Endodermal cell (in vitro differentiated cells): ENCODE measurements around the gene COL1A1. TPM values are rescaled to one million over a fixed set of nuclear protein-coding genes. Genes with fewer than 3 reads are reported as not detected.

Experiments
- DNase-seq: peaks from one replicate; pipeline ENCODE4 v3.0.0-alpha.2; 2017
- H3K27ac ChIP-seq: 2 replicates; pipeline ENCODE4 v1.5.1; 2013; ENCODE audit warnings: mild to moderate bottlenecking, low read depth, low read length, moderate library complexity
- H3K27me3 ChIP-seq: 2 replicates; pipeline ENCODE4 v1.6.1; 2013; ENCODE audit warnings: mild to moderate bottlenecking, low read length, moderate library complexity; ENCODE audit not compliant: insufficient read depth, control insufficient read depth, poor library complexity, severe bottlenecking
- H3K36me3 ChIP-seq: 2 replicates; pipeline ENCODE4 v1.7.0; 2013; ENCODE audit warnings: mild to moderate bottlenecking, low read length, moderate library complexity; ENCODE audit not compliant: control insufficient read depth, insufficient read depth
- H3K4me1 ChIP-seq: one replicate; pipeline ENCODE4 v1.7.0; 2013; ENCODE audit warnings: low read length; ENCODE audit not compliant: control insufficient read depth, insufficient read depth
- H3K4me3 ChIP-seq: 2 replicates; pipeline ENCODE4 v1.5.1; 2013; ENCODE audit warnings: mild to moderate bottlenecking, low read length, moderate library complexity
- H3K9ac ChIP-seq: 2 replicates; pipeline ENCODE4 v1.6.1; 2013; ENCODE audit warnings: mild to moderate bottlenecking, low read length, moderate library complexity; ENCODE audit not compliant: poor library complexity, severe bottlenecking; ENCODE audit errors: extremely low read depth
- H3K9me3 ChIP-seq: 2 replicates; pipeline ENCODE4 v1.6.1; 2013; ENCODE audit warnings: mild to moderate bottlenecking, low read length, moderate library complexity; ENCODE audit not compliant: control insufficient read depth
- H3K27ac Mint-ChIP-seq: 2 replicates; pipeline ENCODE4 v1.8.0; 2020; ENCODE audit warnings: mixed read lengths
- H3K27me3 Mint-ChIP-seq: 2 replicates; pipeline ENCODE4 v1.8.0; 2021; ENCODE audit warnings: mild to moderate bottlenecking, mixed read lengths; ENCODE audit not compliant: insufficient read depth
- H3K36me3 Mint-ChIP-seq: 2 replicates; pipeline ENCODE4 v1.8.0; 2020; ENCODE audit warnings: low read depth, mixed read lengths
- H3K4me1 Mint-ChIP-seq: 2 replicates; pipeline ENCODE4 v1.8.0; 2020; ENCODE audit warnings: mixed read lengths
- H3K4me3 Mint-ChIP-seq: 2 replicates; pipeline ENCODE4 v1.8.0; 2020; ENCODE audit warnings: mild to moderate bottlenecking, moderate library complexity, mixed read lengths
- H3K9me3 Mint-ChIP-seq: 2 replicates; pipeline ENCODE4 v1.8.0; 2020; ENCODE audit warnings: mild to moderate bottlenecking, mixed read lengths
- WGBS, 2 experiments: methylation state at CpG; one replicate each; pipeline versions ENCODE4 v1.1.5 to v1.1.7; 2013; ENCODE audit warnings: missing lambda C conversion rate in 2 of 2, mixed read lengths in 1 of 2; ENCODE audit not compliant: insufficient coverage in 1 of 2, insufficient read length in 1 of 2; 5-methylcytosine and 5-hydroxymethylcytosine counted together
- total RNA-seq, 2 donors: library from RNA; stranded (reverse); fragmentation: NEBNext Ultra II Directional in 1 of 2; extraction: Animal tissue kit (Norgen Biotek cat#: 25700) in 1 of 2; gene quantifications; 2 replicates in 1 of 2; 3 replicates in 1 of 2; pipeline ENCODE4 v1.2.1, GENCODE V29; 2021
- TF ChIP-seq, protein P1 (sequence below): fragments of 200-600 bp; sonication (generic); conservative IDR thresholded peaks from 2 replicates; pipeline ENCODE4 v1.5.0; 2021; ENCODE audit warnings: antibody characterized with exemption, mild to moderate bottlenecking

Gene COL1A1
- total RNA-seq, 2 donors from 2014 or later, result 62.2 to 85.6 TPM

- no peaks in the 10 kb centered on the region for H3K9me3 ChIP-seq
- Mint-ChIP-seq H3K27me3 (peaks cover 10% of the 10 kb centered on the region), H3K27ac (no peak overlapping the region), H3K4me3 (no peak overlapping the region), H3K9me3 (no peaks in the 10 kb centered on the region), H3K4me1 (peaks cover 7% of the 10 kb centered on the region), H3K36me3 (peaks cover 46% of the 10 kb centered on the region)
- no peak overlapping the region for H3K27ac ChIP-seq
- no peak overlapping the region for H3K9ac ChIP-seq
- no peak for DNase-seq
- H3K4me1 ChIP-seq, result peaks cover 3% of the 10 kb centered on the region
- WGBS, 2 experiments, result 90 to 98% methylated on average over 8 to 11 of the region's 11 CpGs
- H3K4me3 ChIP-seq, result no peak overlapping the region
- H3K27me3 ChIP-seq, result no peaks in the 10 kb centered on the region
- H3K36me3 ChIP-seq, result peaks cover 53% of the 10 kb centered on the region
- TF ChIP-seq, protein P1, sequence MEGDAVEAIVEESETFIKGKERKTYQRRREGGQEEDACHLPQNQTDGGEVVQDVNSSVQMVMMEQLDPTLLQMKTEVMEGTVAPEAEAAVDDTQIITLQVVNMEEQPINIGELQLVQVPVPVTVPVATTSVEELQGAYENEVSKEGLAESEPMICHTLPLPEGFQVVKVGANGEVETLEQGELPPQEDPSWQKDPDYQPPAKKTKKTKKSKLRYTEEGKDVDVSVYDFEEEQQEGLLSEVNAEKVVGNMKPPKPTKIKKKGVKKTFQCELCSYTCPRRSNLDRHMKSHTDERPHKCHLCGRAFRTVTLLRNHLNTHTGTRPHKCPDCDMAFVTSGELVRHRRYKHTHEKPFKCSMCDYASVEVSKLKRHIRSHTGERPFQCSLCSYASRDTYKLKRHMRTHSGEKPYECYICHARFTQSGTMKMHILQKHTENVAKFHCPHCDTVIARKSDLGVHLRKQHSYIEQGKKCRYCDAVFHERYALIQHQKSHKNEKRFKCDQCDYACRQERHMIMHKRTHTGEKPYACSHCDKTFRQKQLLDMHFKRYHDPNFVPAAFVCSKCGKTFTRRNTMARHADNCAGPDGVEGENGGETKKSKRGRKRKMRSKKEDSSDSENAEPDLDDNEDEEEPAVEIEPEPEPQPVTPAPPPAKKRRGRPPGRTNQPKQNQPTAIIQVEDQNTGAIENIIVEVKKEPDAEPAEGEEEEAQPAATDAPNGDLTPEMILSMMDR, result no peak
Observed at GRCh38 chr17:50136096-50136687, 65.2 kb downstream of the COL1A1 start.

- Mint-ChIP-seq H3K4me1 (peaks cover 12% of the 10 kb centered on the region), H3K27me3 (peaks cover 17% of the 10 kb centered on the region), H3K9me3 (no peaks in the 10 kb centered on the region), H3K27ac (no peak overlapping the region), H3K36me3 (peaks cover 39% of the 10 kb centered on the region), H3K4me3 (no peak overlapping the region)
- no peak for DNase-seq
- H3K9ac ChIP-seq, result no peak overlapping the region
- no peaks in the 10 kb centered on the region for H3K27me3 ChIP-seq
- no peak overlapping the region for H3K4me3 ChIP-seq
- no peaks in the 10 kb centered on the region for H3K9me3 ChIP-seq
- H3K27ac ChIP-seq, result no peak overlapping the region
- H3K4me1 ChIP-seq, result peaks cover 3% of the 10 kb centered on the region
- H3K36me3 ChIP-seq, result peaks cover 48% of the 10 kb centered on the region
- TF ChIP-seq, protein P1, result no peak
- 89 to 94% methylated on average over 6 to 16 of the region's 16 CpGs for WGBS, 2 experiments
Observed at GRCh38 chr17:50135316-50136095, 65.9 kb downstream of the COL1A1 start.

DNA sequence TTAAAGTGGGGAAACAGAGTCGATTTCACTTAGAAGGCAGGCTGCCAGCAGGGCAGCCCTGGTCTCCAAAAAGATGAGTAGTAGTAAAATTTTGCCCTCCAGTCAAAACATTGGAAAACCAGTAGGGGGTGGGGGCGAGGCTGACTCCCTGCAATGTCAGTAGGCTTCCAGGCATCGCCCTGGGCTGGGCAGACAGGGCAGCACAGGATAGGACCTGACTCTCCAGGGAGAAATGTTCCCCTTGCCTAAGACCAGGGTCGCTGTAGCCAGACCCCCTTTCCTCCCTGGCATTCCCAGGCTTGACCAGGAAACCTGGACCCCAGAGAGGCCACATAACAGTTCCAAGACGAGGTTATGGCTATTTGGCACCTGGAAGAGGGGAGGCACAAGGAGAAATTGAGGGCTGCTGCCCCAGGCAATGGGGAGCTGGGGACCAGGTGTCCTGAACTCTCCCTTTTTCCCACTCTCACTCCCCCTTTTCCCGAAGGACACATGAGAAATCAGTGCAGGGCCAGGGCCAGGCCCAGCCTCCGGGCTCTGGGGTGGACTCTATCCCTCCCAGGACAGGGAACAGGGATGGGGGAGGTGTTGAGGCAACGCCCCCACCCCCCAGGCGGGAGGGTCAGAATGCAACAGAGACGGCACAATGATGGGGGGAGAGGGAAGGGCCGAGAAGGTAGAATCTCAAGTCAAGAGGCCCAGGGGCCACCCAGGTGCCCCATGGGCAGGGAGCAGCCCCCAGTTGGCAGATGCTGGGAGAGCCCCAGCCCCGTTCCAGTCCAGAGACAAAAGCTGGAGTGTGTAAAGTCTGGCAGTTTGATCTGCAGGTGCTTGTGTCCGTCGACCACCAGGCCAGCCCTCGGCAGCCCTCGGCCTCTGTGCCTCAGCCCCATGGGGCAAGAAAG lies 67.0 kb downstream of the COL1A1 start:
- no peak overlapping the region for H3K4me3 ChIP-seq
- TF ChIP-seq, protein P1, result no peak
- Mint-ChIP-seq H3K4me1 (peaks cover 11% of the 10 kb centered on the region), H3K9me3 (no peaks in the 10 kb centered on the region), H3K4me3 (no peak overlapping the region), H3K36me3 (peaks cover 29% of the 10 kb centered on the region), H3K27ac (no peak overlapping the region), H3K27me3 (peaks cover 23% of the 10 kb centered on the region)
- WGBS, 2 experiments, result 68 to 77% methylated on average over 6 to 16 of the region's 16 CpGs
- H3K27me3 ChIP-seq, result no peaks in the 10 kb centered on the region
- H3K9me3 ChIP-seq, result no peaks in the 10 kb centered on the region
- DNase-seq, result peak; percentile 66
- no peaks in the 10 kb centered on the region for H3K4me1 ChIP-seq
- no peak overlapping the region for H3K27ac ChIP-seq
- no peak overlapping the region for H3K9ac ChIP-seq
- H3K36me3 ChIP-seq, result peaks cover 41% of the 10 kb centered on the region
